Measurements from ENCODE around the gene ENTPD7.

ENTPD7 gene

DNA sequence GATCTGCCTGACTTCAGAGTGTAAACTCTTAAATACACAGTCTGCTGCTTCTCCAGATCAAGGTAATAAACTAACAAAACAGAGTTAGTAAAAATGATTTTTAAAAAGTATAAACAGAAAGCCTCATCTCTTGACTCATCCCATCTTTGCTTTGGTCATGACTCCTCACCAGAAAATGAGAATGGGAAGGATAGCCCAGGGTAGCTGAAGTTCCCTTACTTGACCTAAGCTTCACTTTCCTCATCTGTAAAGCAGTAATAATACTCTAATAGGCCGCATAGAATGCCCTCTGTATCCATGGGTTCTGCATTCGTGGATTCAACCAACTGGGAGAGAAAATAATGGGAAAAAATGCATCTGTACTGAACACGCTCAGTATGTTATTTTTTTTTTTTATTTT is 27.8 kb upstream of the ENTPD7 start:
- Histone ChIP-seq H3K4me1 (ENCODE audit: control insufficient read depth, insufficient read depth, low read depth, low read length) (no peaks in the 10 kb centered on the region), H3K4ac (ENCODE audit: low read depth in 1 of 2, low read length in 2 of 2) (no peak overlapping the region), H3K9me3 (ENCODE audit: control insufficient read depth, low read length) (no peaks in the 10 kb centered on the region), H3K4me2 (ENCODE audit: low read length, poor library complexity, severe bottlenecking) (no peak overlapping the region), H3K79me1 (replicated peaks; ENCODE audit: low read length, poor library complexity, severe bottlenecking) (no peaks in the 10 kb centered on the region), H3K4me3 (ENCODE audit: insufficient read depth in 1 of 2, low read depth in 1 of 2, low read length in 2 of 2) (no peak overlapping the region), H3K18ac (ENCODE audit: low read depth in 1 of 2, low read length in 2 of 2) (no peak overlapping the region), H2BK12ac (ENCODE audit: low read length in 2 of 2) (no peak overlapping the region), H2AFZ (ENCODE audit: low read depth, low read length) (no peak overlapping the region), H3K36me3 (ENCODE audit: control insufficient read depth in 1 of 2, insufficient read depth in 2 of 2, low read depth in 1 of 2, low read length in 2 of 2) (no peaks in the 10 kb centered on the region), H2AK5ac (ENCODE audit: low read length, severe bottlenecking) (no peak overlapping the region), H4K8ac (ENCODE audit: low read length) (no peak overlapping the region), H3K9ac (ENCODE audit: low read length) (peak overlapping the region; percentile 52), H2BK5ac (ENCODE audit: low read depth, low read length, poor library complexity, severe bottlenecking) (no peak overlapping the region), H3K23ac (ENCODE audit: low read length in 2 of 2) (no peak overlapping the region), H4K91ac (ENCODE audit: low read length) (no peak overlapping the region), H2BK15ac (ENCODE audit: low read depth, poor library complexity, severe bottlenecking) (no peak overlapping the region), H3K27ac (ENCODE audit: low read length, poor library complexity, severe bottlenecking) (no peak overlapping the region), H2BK120ac (ENCODE audit: low read depth, low read length) (no peak overlapping the region), H3K27me3 (ENCODE audit: control insufficient read depth in 1 of 2, insufficient read depth in 1 of 2, low read length in 2 of 2) (no peaks in the 10 kb centered on the region), H3K14ac (ENCODE audit: low read length in 2 of 2) (no peak overlapping the region)
- DNase-seq, result peak; percentile 32
- 100% methylated on average over 1 of the region's 3 CpGs for WGBS

DNA sequence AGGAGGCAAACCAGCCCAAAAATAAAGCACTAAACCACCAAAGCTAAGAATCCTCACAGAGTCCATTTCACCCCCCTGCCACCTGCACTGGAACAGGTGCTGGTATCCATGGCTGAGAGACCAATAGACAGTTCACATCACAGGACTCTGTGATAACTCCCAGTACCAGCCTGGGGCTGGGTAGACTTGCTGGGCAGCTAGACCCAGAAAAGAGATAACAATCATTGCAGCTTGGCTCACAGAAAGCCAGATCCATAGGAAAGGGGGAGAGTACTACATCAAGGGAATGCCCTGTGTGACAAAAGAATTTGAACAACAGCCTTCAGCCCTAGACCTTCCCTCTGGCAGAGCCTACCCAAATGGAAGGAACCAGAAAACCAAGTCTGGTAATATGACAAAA is 25.5 kb upstream of the ENTPD7 start:
- Histone ChIP-seq H3K27ac (ENCODE audit: low read length, poor library complexity, severe bottlenecking) (no peak overlapping the region), H3K9me3 (ENCODE audit: control insufficient read depth, low read length) (no peaks in the 10 kb centered on the region), H3K23ac (ENCODE audit: low read length in 2 of 2) (no peak overlapping the region), H3K4me2 (ENCODE audit: low read length, poor library complexity, severe bottlenecking) (no peak overlapping the region), H3K79me1 (replicated peaks; ENCODE audit: low read length, poor library complexity, severe bottlenecking) (no peaks in the 10 kb centered on the region), H2BK12ac (ENCODE audit: low read length in 2 of 2) (no peak overlapping the region), H2AK5ac (ENCODE audit: low read length, severe bottlenecking) (no peak overlapping the region), H3K4me1 (ENCODE audit: control insufficient read depth, insufficient read depth, low read depth, low read length) (no peaks in the 10 kb centered on the region), H3K18ac (ENCODE audit: low read depth in 1 of 2, low read length in 2 of 2) (no peak overlapping the region), H2BK120ac (ENCODE audit: low read depth, low read length) (no peak overlapping the region), H2BK5ac (ENCODE audit: low read depth, low read length, poor library complexity, severe bottlenecking) (no peak overlapping the region), H3K36me3 (ENCODE audit: control insufficient read depth in 1 of 2, insufficient read depth in 2 of 2, low read depth in 1 of 2, low read length in 2 of 2) (no peaks in the 10 kb centered on the region), H3K27me3 (ENCODE audit: control insufficient read depth in 1 of 2, insufficient read depth in 1 of 2, low read length in 2 of 2) (no peaks in the 10 kb centered on the region), H2BK15ac (ENCODE audit: low read depth, poor library complexity, severe bottlenecking) (no peak overlapping the region), H2AFZ (ENCODE audit: low read depth, low read length) (no peak overlapping the region), H3K9ac (ENCODE audit: low read length) (no peak overlapping the region), H4K8ac (ENCODE audit: low read length) (no peak overlapping the region), H3K14ac (ENCODE audit: low read length in 2 of 2) (no peak overlapping the region), H4K91ac (ENCODE audit: low read length) (no peak overlapping the region), H3K4me3 (ENCODE audit: insufficient read depth in 1 of 2, low read depth in 1 of 2, low read length in 2 of 2) (no peak overlapping the region), H3K4ac (ENCODE audit: low read depth in 1 of 2, low read length in 2 of 2) (no peak overlapping the region)
- DNase-seq, result no peak

DNA sequence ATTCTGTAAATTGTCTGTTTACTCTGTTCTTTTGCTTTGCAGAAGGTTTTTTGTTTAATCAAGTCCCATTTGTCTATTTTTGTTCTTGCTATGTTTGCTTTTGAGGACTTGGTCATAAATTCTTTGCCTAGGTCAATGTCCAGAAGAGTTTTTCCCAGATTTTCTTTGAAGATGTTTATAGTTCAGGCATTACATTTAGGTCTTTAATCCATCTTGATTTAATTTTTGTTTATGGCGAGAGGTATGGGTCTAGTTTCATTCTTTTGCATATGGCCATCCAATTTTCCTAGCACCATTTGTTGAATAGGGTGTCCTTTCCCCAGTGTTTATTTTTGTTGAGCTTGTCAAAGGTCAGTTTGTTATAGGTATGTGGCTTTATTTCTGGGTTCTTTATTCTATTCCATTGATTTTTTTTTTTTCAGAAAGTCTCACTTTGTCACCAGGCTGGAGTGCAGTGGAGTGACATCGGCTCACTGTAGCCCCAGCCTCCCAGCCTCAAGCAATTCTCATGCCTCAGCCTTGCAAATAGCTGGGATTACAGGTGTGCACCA is 11.6 kb upstream of the ENTPD7 start:
- Histone ChIP-seq H3K27ac (ENCODE audit: low read length, poor library complexity, severe bottlenecking) (no peak overlapping the region), H3K36me3 (ENCODE audit: control insufficient read depth in 1 of 2, insufficient read depth in 2 of 2, low read depth in 1 of 2, low read length in 2 of 2) (no peaks in the 10 kb centered on the region)

DNA sequence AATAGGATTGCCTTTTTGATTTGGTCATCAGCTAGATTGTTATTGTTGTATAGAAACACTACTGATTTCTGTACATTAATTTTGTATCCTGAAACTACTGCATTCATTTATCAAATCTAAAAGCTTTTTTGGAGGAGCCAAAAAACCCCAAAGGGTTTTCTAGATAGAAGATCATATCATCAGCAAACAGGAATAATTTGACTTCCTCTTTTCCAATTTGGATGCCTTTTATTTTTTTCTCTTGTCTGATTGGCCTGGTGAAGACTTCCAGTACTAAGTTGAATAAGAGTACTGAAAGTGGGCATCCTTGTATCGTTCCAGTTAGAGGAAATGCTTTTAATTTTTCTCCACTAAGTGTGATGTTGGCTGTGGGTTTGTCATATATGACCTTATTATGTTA is 10.6 kb upstream of the ENTPD7 start:
- 0% methylated on average over 1 of the region's 1 CpG for WGBS
- H2AFZ ChIP-seq (ENCODE audit: low read depth, low read length), result no peak overlapping the region
- no peaks in the 10 kb centered on the region for H3K79me1 ChIP-seq (replicated peaks; ENCODE audit: low read length, poor library complexity, severe bottlenecking)
- no peak overlapping the region for H2BK5ac ChIP-seq (ENCODE audit: low read depth, low read length, poor library complexity, severe bottlenecking)
- H3K4me1 ChIP-seq (ENCODE audit: control insufficient read depth, insufficient read depth, low read depth, low read length), result no peaks in the 10 kb centered on the region
- H3K9ac ChIP-seq (ENCODE audit: low read length), result no peak overlapping the region
- H3K18ac ChIP-seq (ENCODE audit: low read depth in 1 of 2, low read length in 2 of 2), result no peak overlapping the region
- H3K4me2 ChIP-seq (ENCODE audit: low read length, poor library complexity, severe bottlenecking), result no peak overlapping the region
- no peak overlapping the region for H2AK5ac ChIP-seq (ENCODE audit: low read length, severe bottlenecking)
- no peaks in the 10 kb centered on the region for H3K27me3 ChIP-seq (ENCODE audit: control insufficient read depth in 1 of 2, insufficient read depth in 1 of 2, low read length in 2 of 2)
- no peak overlapping the region for H2BK15ac ChIP-seq (ENCODE audit: low read depth, poor library complexity, severe bottlenecking)
- H2BK120ac ChIP-seq (ENCODE audit: low read depth, low read length), result no peak overlapping the region
- H3K23ac ChIP-seq (ENCODE audit: low read length in 2 of 2), result no peak overlapping the region
- no peak overlapping the region for H4K91ac ChIP-seq (ENCODE audit: low read length)
- no peak overlapping the region for H3K4ac ChIP-seq (ENCODE audit: low read depth in 1 of 2, low read length in 2 of 2)
- no peaks in the 10 kb centered on the region for H3K9me3 ChIP-seq (ENCODE audit: control insufficient read depth, low read length)
- no peaks in the 10 kb centered on the region for H3K36me3 ChIP-seq (ENCODE audit: control insufficient read depth in 1 of 2, insufficient read depth in 2 of 2, low read depth in 1 of 2, low read length in 2 of 2)
- no peak overlapping the region for H2BK12ac ChIP-seq (ENCODE audit: low read length in 2 of 2)
- no peak overlapping the region for H3K14ac ChIP-seq (ENCODE audit: low read length in 2 of 2)
- no peak overlapping the region for H4K8ac ChIP-seq (ENCODE audit: low read length)
- no peak for DNase-seq
- H3K4me3 ChIP-seq (ENCODE audit: insufficient read depth in 1 of 2, low read depth in 1 of 2, low read length in 2 of 2), result no peak overlapping the region
- no peak overlapping the region for H3K27ac ChIP-seq (ENCODE audit: low read length, poor library complexity, severe bottlenecking)

More for the DNA sequence above, 11.6 kb upstream of the ENTPD7 start:
- DNase-seq, result no peak
- no peaks in the 10 kb centered on the region for H3K4me1 ChIP-seq (ENCODE audit: control insufficient read depth, insufficient read depth, low read depth, low read length)
- H3K18ac ChIP-seq (ENCODE audit: low read depth in 1 of 2, low read length in 2 of 2), result no peak overlapping the region
- no peak overlapping the region for H2BK120ac ChIP-seq (ENCODE audit: low read depth, low read length)
- no peak overlapping the region for H2AK5ac ChIP-seq (ENCODE audit: low read length, severe bottlenecking)
- H3K79me1 ChIP-seq (replicated peaks; ENCODE audit: low read length, poor library complexity, severe bottlenecking), result no peaks in the 10 kb centered on the region
- H3K27me3 ChIP-seq (ENCODE audit: control insufficient read depth in 1 of 2, insufficient read depth in 1 of 2, low read length in 2 of 2), result no peaks in the 10 kb centered on the region
- H3K4me3 ChIP-seq (ENCODE audit: insufficient read depth in 1 of 2, low read depth in 1 of 2, low read length in 2 of 2), result no peak overlapping the region
- H4K8ac ChIP-seq (ENCODE audit: low read length), result no peak overlapping the region
- no peak overlapping the region for H3K4me2 ChIP-seq (ENCODE audit: low read length, poor library complexity, severe bottlenecking)
- no peak overlapping the region for H2AFZ ChIP-seq (ENCODE audit: low read depth, low read length)
- H2BK5ac ChIP-seq (ENCODE audit: low read depth, low read length, poor library complexity, severe bottlenecking), result no peak overlapping the region
- no peak overlapping the region for H4K91ac ChIP-seq (ENCODE audit: low read length)
- no peak overlapping the region for H3K23ac ChIP-seq (ENCODE audit: low read length in 2 of 2)
- no peak overlapping the region for H3K14ac ChIP-seq (ENCODE audit: low read length in 2 of 2)
- H3K4ac ChIP-seq (ENCODE audit: low read depth in 1 of 2, low read length in 2 of 2), result no peak overlapping the region
- no peak overlapping the region for H2BK15ac ChIP-seq (ENCODE audit: low read depth, poor library complexity, severe bottlenecking)
- WGBS, result 70% methylated on average over 2 of the region's 2 CpGs
- no peak overlapping the region for H2BK12ac ChIP-seq (ENCODE audit: low read length in 2 of 2)
- no peak overlapping the region for H3K9ac ChIP-seq (ENCODE audit: low read length)
- H3K9me3 ChIP-seq (ENCODE audit: control insufficient read depth, low read length), result no peaks in the 10 kb centered on the region

Measured in mesenchymal stem cell (in vitro differentiated cells and primary cell).